ENCODE results near the gene ITPKC.
A peak's percentile ranks its signal among the peaks of the same experiment; 100 is the strongest.
"Not testable (repeated sequence)": the region's sequence is repeated elsewhere in the genome, so short reads cannot be mapped to it uniquely, and the experiment has no call there.

Gene ITPKC

GRCh38 chr19:40714441-40715299, 2.2 kb upstream of the ITPKC start:
- DNase-seq (ENCODE audit: low read depth in 3 of 3, low spot score in 1 of 3) = peak; percentile 77 to 89 (median 83)

- DNase-seq (ENCODE audit: low read depth in 3 of 3, low spot score in 1 of 3) = peak; percentile 48 to 49 (median 48)
These were observed 856 bp upstream of the ITPKC start for GRCh38 chr19:40716031-40716481.

- DNase-seq (ENCODE audit: low read depth in 3 of 3, low spot score in 1 of 3) = no peak
These were observed 490 bp downstream of the ITPKC start for GRCh38 chr19:40717325-40717879.

- DNase-seq (ENCODE audit: low read depth in 3 of 3, low spot score in 1 of 3) = no peak
These were observed 1.2 kb downstream of the ITPKC start for GRCh38 chr19:40717880-40718773.

GRCh38 chr19:40718774-40719391, 2.0 kb downstream of the ITPKC start:
- no peak for DNase-seq (ENCODE audit: low read depth in 3 of 3, low spot score in 1 of 3)

- DNase-seq (ENCODE audit: low read depth in 3 of 3, low spot score in 1 of 3) = no peak
These were observed 2.5 kb downstream of the ITPKC start for GRCh38 chr19:40719414-40719894.

- DNase-seq (ENCODE audit: low read depth in 3 of 3, low spot score in 1 of 3) = no peak
These were observed 4.2 kb downstream of the ITPKC start for GRCh38 chr19:40721140-40721486.

GRCh38 chr19:40721936-40722661, 5.2 kb downstream of the ITPKC start:
- DNase-seq (ENCODE audit: low read depth in 3 of 3, low spot score in 1 of 3) = no peak

GRCh38 chr19:40723661-40724254, 6.8 kb downstream of the ITPKC start:
- DNase-seq (ENCODE audit: low read depth in 3 of 3, low spot score in 1 of 3) = no peak

- DNase-seq (ENCODE audit: low read depth in 3 of 3, low spot score in 1 of 3) = no peak
These were observed 7.4 kb downstream of the ITPKC start for GRCh38 chr19:40724315-40724714.

- no peak for DNase-seq (ENCODE audit: low read depth in 3 of 3, low spot score in 1 of 3)
These were observed 7.9 kb downstream of the ITPKC start for GRCh38 chr19:40724855-40725254.

- DNase-seq (ENCODE audit: low read depth in 3 of 3, low spot score in 1 of 3) = no peak
These were observed 9.4 kb downstream of the ITPKC start for GRCh38 chr19:40726279-40726678.

GRCh38 chr19:40730065-40730464, 13.2 kb downstream of the ITPKC start:
- not testable (repeated sequence) for DNase-seq (ENCODE audit: low read depth in 3 of 3, low spot score in 1 of 3)

- DNase-seq (ENCODE audit: low read depth in 3 of 3, low spot score in 1 of 3) = not testable (repeated sequence)
These were observed 15.4 kb downstream of the ITPKC start for GRCh38 chr19:40732304-40732703.

GRCh38 chr19:40733149-40733548, 16.2 kb downstream of the ITPKC start:
- DNase-seq (ENCODE audit: low read depth in 3 of 3, low spot score in 1 of 3) = no peak

- DNase-seq (ENCODE audit: low read depth in 3 of 3, low spot score in 1 of 3) = no peak
These were observed 18.3 kb downstream of the ITPKC start for GRCh38 chr19:40735013-40735771.

GRCh38 chr19:40736661-40737060, 19.7 kb downstream of the ITPKC start:
- no peak for DNase-seq (ENCODE audit: low read depth in 3 of 3, low spot score in 1 of 3)

- no peak for DNase-seq (ENCODE audit: low read depth in 3 of 3, low spot score in 1 of 3)
These were observed 20.3 kb downstream of the ITPKC start for GRCh38 chr19:40737102-40737644.
